Glomerular endothelial cell (primary cell): Measurements from ENCODE around the gene SIPA1L3. TPM values are rescaled to one million over a fixed set of nuclear protein-coding genes. Genes with fewer than 3 reads are reported as not detected.
"Not testable (repeated sequence)": the region's sequence is repeated elsewhere in the genome, so short reads cannot be mapped to it uniquely, and the experiment has no call there.

Experiments used
- DNase-seq: peaks from one replicate; pipeline ENCODE4 v3.0.0-alpha.2; 2011; ENCODE audit warnings: low read depth, low spot score; ENCODE audit errors: extremely low read depth
- total RNA-seq: library from RNA; depleted of rRNA; stranded (reverse); fragments of >200 nt; gene quantifications from 2 replicates; pipeline ENCODE4 v1.2.3, GENCODE V29; 2015

SIPA1L3 gene
- total RNA-seq, 1 donor from 2014 or later, result 64.8 TPM

- DNase-seq, result no peak
These were observed 154.3 kb downstream of the SIPA1L3 start for GRCh38 chr19:38061294-38061693.

- no peak for DNase-seq
These were observed 156.2 kb downstream of the SIPA1L3 start for GRCh38 chr19:38062959-38063761.

GRCh38 chr19:38063928-38064327 is 156.9 kb downstream of the SIPA1L3 start:
- DNase-seq, result no peak

- DNase-seq, result no peak
These were observed 157.8 kb downstream of the SIPA1L3 start for GRCh38 chr19:38064661-38065425.

GRCh38 chr19:38065775-38066174 is 158.8 kb downstream of the SIPA1L3 start:
- DNase-seq, result not testable (repeated sequence)

GRCh38 chr19:38068826-38069225 is 161.8 kb downstream of the SIPA1L3 start:
- no peak for DNase-seq

- DNase-seq, result no peak
These were observed 163.6 kb downstream of the SIPA1L3 start for GRCh38 chr19:38070573-38070972.

- DNase-seq, result not testable (repeated sequence)
These were observed 164.0 kb downstream of the SIPA1L3 start for GRCh38 chr19:38071054-38071453.

GRCh38 chr19:38071647-38072046 is 164.6 kb downstream of the SIPA1L3 start:
- DNase-seq, result no peak

- no peak for DNase-seq
These were observed 166.1 kb downstream of the SIPA1L3 start for GRCh38 chr19:38072776-38073750.

- DNase-seq, result no peak
These were observed 167.1 kb downstream of the SIPA1L3 start for GRCh38 chr19:38073841-38074685.

GRCh38 chr19:38076337-38076736 is 169.3 kb downstream of the SIPA1L3 start:
- no peak for DNase-seq

- DNase-seq, result no peak
These were observed 171.4 kb downstream of the SIPA1L3 start for GRCh38 chr19:38078302-38078930.

GRCh38 chr19:38079926-38080380 is 172.9 kb downstream of the SIPA1L3 start:
- peak; percentile 71 for DNase-seq

GRCh38 chr19:38081547-38082255 is 174.7 kb downstream of the SIPA1L3 start:
- no peak for DNase-seq

GRCh38 chr19:38082256-38083118 is 175.5 kb downstream of the SIPA1L3 start:
- no peak for DNase-seq

- DNase-seq, result no peak
These were observed 177.2 kb downstream of the SIPA1L3 start for GRCh38 chr19:38084196-38084595.

GRCh38 chr19:38089440-38089839 is 182.4 kb downstream of the SIPA1L3 start:
- no peak for DNase-seq
